ENCODE data around the gene CDKN2C. TPM values are rescaled to one million over a fixed set of nuclear protein-coding genes. Genes with fewer than 3 reads are reported as not detected.
"Not testable (repeated sequence)": the region's sequence is repeated elsewhere in the genome, so short reads cannot be mapped to it uniquely, and the experiment has no call there.

CDKN2C gene
- total RNA-seq, 1 donor from 2014 or later = 3.3 TPM

DNA sequence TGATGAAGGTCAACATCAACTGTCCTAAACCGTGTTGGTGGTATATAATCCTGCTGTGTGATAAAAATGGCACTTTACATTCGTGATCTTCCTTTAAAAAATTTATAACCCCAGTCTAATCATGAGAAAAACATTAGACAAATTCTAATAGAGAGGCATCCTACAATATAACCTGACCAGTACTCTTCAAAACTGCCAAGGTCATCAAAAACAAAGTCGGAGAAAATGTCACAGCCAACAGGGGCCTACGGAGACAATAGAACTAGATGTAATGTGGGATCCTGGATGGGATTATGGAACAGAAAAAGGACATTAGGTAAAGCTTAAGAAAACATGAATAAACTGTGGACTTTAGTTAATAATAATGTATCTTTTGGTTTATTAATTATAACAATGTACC lies 25.0 kb downstream of the CDKN2C start:
- TF ChIP-seq, protein P1, sequence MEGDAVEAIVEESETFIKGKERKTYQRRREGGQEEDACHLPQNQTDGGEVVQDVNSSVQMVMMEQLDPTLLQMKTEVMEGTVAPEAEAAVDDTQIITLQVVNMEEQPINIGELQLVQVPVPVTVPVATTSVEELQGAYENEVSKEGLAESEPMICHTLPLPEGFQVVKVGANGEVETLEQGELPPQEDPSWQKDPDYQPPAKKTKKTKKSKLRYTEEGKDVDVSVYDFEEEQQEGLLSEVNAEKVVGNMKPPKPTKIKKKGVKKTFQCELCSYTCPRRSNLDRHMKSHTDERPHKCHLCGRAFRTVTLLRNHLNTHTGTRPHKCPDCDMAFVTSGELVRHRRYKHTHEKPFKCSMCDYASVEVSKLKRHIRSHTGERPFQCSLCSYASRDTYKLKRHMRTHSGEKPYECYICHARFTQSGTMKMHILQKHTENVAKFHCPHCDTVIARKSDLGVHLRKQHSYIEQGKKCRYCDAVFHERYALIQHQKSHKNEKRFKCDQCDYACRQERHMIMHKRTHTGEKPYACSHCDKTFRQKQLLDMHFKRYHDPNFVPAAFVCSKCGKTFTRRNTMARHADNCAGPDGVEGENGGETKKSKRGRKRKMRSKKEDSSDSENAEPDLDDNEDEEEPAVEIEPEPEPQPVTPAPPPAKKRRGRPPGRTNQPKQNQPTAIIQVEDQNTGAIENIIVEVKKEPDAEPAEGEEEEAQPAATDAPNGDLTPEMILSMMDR (IDR thresholded peaks at IDR 0.05) = no peak
- ATAC-seq (ENCODE audit: low read depth) = no peak
- CTCF ChIA-PET = no interaction called here
- Mint-ChIP-seq H3K4me1 (peaks cover 7% of the 10 kb centered on the region), H3K36me3 (ENCODE audit: low read depth) (no peaks in the 10 kb centered on the region), H3K9me3 (peaks cover 4% of the 10 kb centered on the region), H3K27ac (no peak overlapping the region), H3K4me3 (no peak overlapping the region), H3K27me3 (peaks cover 2% of the 10 kb centered on the region)
- POLR2A ChIA-PET = no interaction called here
- no peak for DNase-seq
- intact Hi-C loops (cut with micrococcal nuclease) = no loop called here

DNA sequence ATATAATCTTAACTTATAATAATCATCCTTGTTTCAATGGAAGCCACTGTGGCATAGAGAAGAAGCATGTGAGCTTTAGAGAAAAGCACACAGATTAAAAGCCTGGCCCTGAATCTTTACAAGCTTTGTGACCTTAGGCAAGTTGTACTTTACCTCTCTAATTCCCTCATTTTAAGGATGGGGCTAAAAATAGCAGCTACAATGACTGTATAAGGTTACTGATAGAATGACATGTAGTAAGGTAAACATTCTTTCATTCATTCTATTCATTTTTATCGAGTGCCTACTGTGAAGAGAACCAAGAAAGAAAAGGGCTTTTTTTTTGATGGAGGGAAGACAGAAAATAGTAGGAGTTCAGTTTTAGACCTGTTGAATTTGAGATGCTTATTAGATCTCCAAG lies 25.6 kb downstream of the CDKN2C start:
- Mint-ChIP-seq H3K27ac (no peak overlapping the region), H3K27me3 (peaks cover 2% of the 10 kb centered on the region), H3K36me3 (ENCODE audit: low read depth) (no peaks in the 10 kb centered on the region), H3K4me3 (no peak overlapping the region), H3K4me1 (peaks cover 14% of the 10 kb centered on the region), H3K9me3 (peaks cover 4% of the 10 kb centered on the region)
- DNase-seq (no peak), ATAC-seq (ENCODE audit: low read depth) (no peak)
- CTCF ChIA-PET = no interaction called here
- TF ChIP-seq, protein P1 (IDR thresholded peaks at IDR 0.05) = no peak
- intact Hi-C loops (cut with micrococcal nuclease) = no loop called here
- POLR2A ChIA-PET = no interaction called here

DNA sequence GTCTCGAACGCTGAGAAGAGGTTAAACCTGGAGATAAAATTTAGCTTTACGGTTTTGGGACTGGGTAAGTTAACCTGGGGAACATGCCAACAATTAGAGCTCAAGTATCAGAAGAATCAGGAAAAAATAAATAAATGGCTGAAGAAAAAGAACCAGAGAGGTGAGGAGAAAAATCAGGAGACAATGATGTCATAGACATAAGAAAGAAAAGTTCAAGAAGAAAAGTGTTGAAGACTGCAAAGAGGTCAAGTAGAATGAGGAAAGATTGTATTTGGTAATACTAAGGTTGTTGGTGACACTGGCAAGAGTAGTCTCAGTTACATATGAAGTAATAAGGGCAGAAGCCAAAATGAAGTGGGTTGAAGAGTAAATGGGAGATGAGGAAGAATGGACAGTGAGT lies 26.0 kb downstream of the CDKN2C start:
- Mint-ChIP-seq H3K4me3 (no peak overlapping the region), H3K36me3 (ENCODE audit: low read depth) (no peaks in the 10 kb centered on the region), H3K27me3 (peaks cover 2% of the 10 kb centered on the region), H3K4me1 (peaks cover 17% of the 10 kb centered on the region), H3K27ac (no peak overlapping the region), H3K9me3 (peaks cover 4% of the 10 kb centered on the region)
- ChIA-PET CTCF (no interaction called here), POLR2A (no interaction called here)
- TF ChIP-seq, protein P1 (IDR thresholded peaks at IDR 0.05) = no peak
- intact Hi-C loops (cut with micrococcal nuclease) = no loop called here
- ATAC-seq (ENCODE audit: low read depth) = no peak
- DNase-seq = no peak

DNA sequence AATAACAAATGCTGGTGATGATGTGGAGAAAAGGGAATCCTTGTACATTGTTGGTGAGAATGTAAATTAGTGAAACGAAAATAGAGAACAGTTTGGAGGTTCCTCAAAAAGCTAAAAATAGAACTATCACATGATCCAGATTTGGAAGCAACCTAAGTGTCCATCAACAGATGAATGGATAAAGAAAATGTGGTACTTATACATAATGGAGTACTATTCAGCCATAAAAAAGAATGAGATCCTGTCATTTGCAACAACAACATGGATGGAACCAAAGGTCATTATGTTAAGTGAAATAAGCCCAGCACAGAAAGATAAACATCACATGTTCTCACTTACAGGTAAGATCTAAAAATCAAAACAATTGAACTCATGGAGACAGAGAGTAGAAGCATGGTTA lies 29.3 kb downstream of the CDKN2C start:
- POLR2A ChIA-PET = interaction anchor here (0.7 kb wide), 1 partner anchor 20 kb away, joined by 3 read pairs; no protein-coding TSS in a partner anchor
- H3K27me3 Mint-ChIP-seq; CTCF ChIA-PET; intact Hi-C loops (cut with micrococcal nuclease); H3K36me3 Mint-ChIP-seq (ENCODE audit: low read depth); DNase-seq; H3K27ac Mint-ChIP-seq; ATAC-seq (ENCODE audit: low read depth); H3K9me3 Mint-ChIP-seq; H3K4me3 Mint-ChIP-seq: not testable (repeated sequence)
- H3K4me1 Mint-ChIP-seq = peaks cover 17% of the 10 kb centered on the region

DNA sequence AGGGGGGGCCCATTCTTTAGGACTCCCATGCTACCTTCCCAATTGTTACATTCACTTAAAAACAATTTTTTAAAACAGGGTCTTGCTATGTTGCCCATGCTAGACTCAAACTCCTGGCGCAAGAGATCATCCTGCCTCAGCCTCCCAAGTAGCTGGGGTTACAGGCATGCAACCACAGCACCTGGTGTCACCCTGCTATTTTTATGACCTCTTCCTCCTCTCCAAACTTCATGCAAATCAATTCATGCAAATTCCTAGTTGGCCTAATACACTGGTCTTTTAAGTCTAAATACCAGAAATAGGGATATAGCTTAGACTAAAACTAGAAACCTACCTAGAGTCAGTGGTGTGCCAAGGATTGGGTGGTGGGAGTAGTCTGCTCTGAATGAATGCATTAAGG lies 30.1 kb downstream of the CDKN2C start:
- Mint-ChIP-seq H3K27ac (peak overlapping the region; percentile 1), H3K27me3 (no peaks in the 10 kb centered on the region), H3K36me3 (ENCODE audit: low read depth) (no peaks in the 10 kb centered on the region), H3K4me1 (peaks cover 17% of the 10 kb centered on the region), H3K9me3 (peaks cover 4% of the 10 kb centered on the region), H3K4me3 (peak overlapping the region; percentile 45)
- ATAC-seq (ENCODE audit: low read depth) (peak; percentile 65), DNase-seq (no peak)
- intact Hi-C loops (cut with micrococcal nuclease) = no loop called here
- CTCF ChIA-PET = no interaction called here
- POLR2A ChIA-PET = interaction anchor here (1.6 kb wide), 1 partner anchor 31 kb away, joined by 7 read pairs; no protein-coding TSS in a partner anchor
- TF ChIP-seq, protein P1 (IDR thresholded peaks at IDR 0.05) = no peak

DNA sequence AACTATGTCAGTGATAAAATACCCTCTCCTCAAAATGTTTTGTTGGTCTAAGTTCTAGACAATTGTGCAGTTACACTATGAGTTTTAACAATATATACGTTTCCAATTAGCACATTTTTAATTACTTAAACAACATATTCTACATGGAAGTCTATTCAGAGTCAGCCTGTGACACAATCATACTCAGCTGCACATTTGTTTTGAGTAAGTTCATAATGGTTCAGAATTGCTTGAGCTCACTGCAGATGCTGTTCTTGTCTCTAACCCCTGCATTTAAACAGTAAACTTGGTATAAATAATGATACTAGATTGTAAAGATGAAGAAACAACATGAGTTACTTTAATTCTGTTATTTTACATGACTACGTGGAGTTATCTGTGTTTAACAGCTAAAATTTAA lies 30.6 kb downstream of the CDKN2C start:
- H3K4me3 Mint-ChIP-seq = peak overlapping the region; percentile 45
- DNase-seq (no peak), ATAC-seq (ENCODE audit: low read depth) (no peak)
- TF ChIP-seq, protein P1 (IDR thresholded peaks at IDR 0.05) = no peak
- peaks cover 17% of the 10 kb centered on the region for H3K4me1 Mint-ChIP-seq
- H3K9me3 Mint-ChIP-seq = peaks cover 4% of the 10 kb centered on the region
- intact Hi-C loops (cut with micrococcal nuclease) = no loop called here
- no peaks in the 10 kb centered on the region for H3K27me3 Mint-ChIP-seq
- ChIA-PET POLR2A (interaction anchor here (1.6 kb wide), 1 partner anchor 32 kb away, joined by 7 read pairs; no protein-coding TSS in a partner anchor), CTCF (no interaction called here)
- no peaks in the 10 kb centered on the region for H3K36me3 Mint-ChIP-seq (ENCODE audit: low read depth)
- no peak overlapping the region for H3K27ac Mint-ChIP-seq
